WTC11 (cell line): ENCODE data around the gene RNASET2. TPM values are rescaled to one million over a fixed set of nuclear protein-coding genes. Genes with fewer than 3 reads are reported as not detected.
"Not testable (repeated sequence)": the region's sequence is repeated elsewhere in the genome, so short reads cannot be mapped to it uniquely, and the experiment has no call there.

ENCODE experiments used
- ATAC-seq: fragments of 200-7000 bp; cut with Tn5 transposase; 2 replicates; pipeline ENCODE4 v1.10.0; 2021; ENCODE audit warnings: mild to moderate bottlenecking, moderate library complexity
- CTCF ChIA-PET: fragments of 300-600 bp; sonication (Branson Sonifier 250); formaldehyde crosslinking; loops from one replicate; lab custom pipeline; 2021; ENCODE audit warnings: antibody characterized with exemption; lab: Charles Lee
- POLR2A ChIA-PET: fragments of 350-600 bp; sonication (Branson Sonifier 250); formaldehyde crosslinking; loops from one replicate; lab custom pipeline; 2021; ENCODE audit warnings: antibody characterized with exemption; lab: Charles Lee
- DNase-seq: peaks from one replicate; pipeline ENCODE4 v3.0.0; 2021; ENCODE audit warnings: low spot score
- H3K27ac Mint-ChIP-seq: 2 replicates; pipeline ENCODE4 v1.8.0; 2021; ENCODE audit warnings: mixed read lengths
- H3K27me3 Mint-ChIP-seq: 2 replicates; pipeline ENCODE4 v1.8.0; 2021; ENCODE audit warnings: low read depth, mild to moderate bottlenecking, moderate library complexity, mixed read lengths
- H3K36me3 Mint-ChIP-seq: 2 replicates; pipeline ENCODE4 v1.8.0; 2021; ENCODE audit warnings: mixed read lengths
- H3K4me1 Mint-ChIP-seq: 2 replicates; pipeline ENCODE4 v1.8.0; 2022; ENCODE audit warnings: mixed read lengths
- H3K4me3 Mint-ChIP-seq: 2 replicates; pipeline ENCODE4 v1.8.0; 2021; ENCODE audit warnings: mild to moderate bottlenecking, moderate library complexity, mixed read lengths
- H3K9me3 Mint-ChIP-seq: 2 replicates; pipeline ENCODE4 v1.8.0; 2021; ENCODE audit warnings: mixed read lengths
- ATF1 ChIP-seq: sonication (generic); formaldehyde crosslinking; IDR thresholded peaks from 2 replicates; pipeline ENCODE4 v1.8.1; 2023; ENCODE audit warnings: mild to moderate bottlenecking, moderate library complexity, missing genetic modification reagents
- CREB1 ChIP-seq: sonication (generic); formaldehyde crosslinking; IDR thresholded peaks from 2 replicates; pipeline ENCODE4 v1.8.0; 2023; ENCODE audit warnings: mild to moderate bottlenecking, missing genetic modification reagents
- CTCF ChIP-seq: fragments of 200-600 bp; IDR thresholded peaks from 2 replicates; pipeline ENCODE4 v1.8.0; 2022; ENCODE audit warnings: antibody characterized with exemption
- E2F4 ChIP-seq: sonication (generic); formaldehyde crosslinking; IDR thresholded peaks from 2 replicates; pipeline ENCODE4 v1.8.1; 2022; ENCODE audit warnings: low read depth, mild to moderate bottlenecking, moderate library complexity, missing genetic modification reagents, borderline replicate concordance
- E2F5 ChIP-seq: sonication (generic); formaldehyde crosslinking; IDR thresholded peaks from 2 replicates; pipeline ENCODE4 v1.8.1; 2022; ENCODE audit warnings: mild to moderate bottlenecking, moderate library complexity, missing genetic modification reagents
- EMX1 ChIP-seq: fragments of 250-450 bp; sonication (Bioruptor Pico); IDR thresholded peaks from 2 replicates; pipeline ENCODE4 v1.8.0; 2021; ENCODE audit warnings: mild to moderate bottlenecking
- ESRRA ChIP-seq: sonication (generic); formaldehyde crosslinking; IDR thresholded peaks from 2 replicates; pipeline ENCODE4 v1.8.1; 2022; ENCODE audit warnings: mild to moderate bottlenecking, missing genetic modification reagents, borderline replicate concordance
- GTF2I ChIP-seq: fragments of 250-450 bp; sonication (Bioruptor Pico); conservative IDR thresholded peaks from 2 replicates; pipeline ENCODE4 v1.4.0; 2021; ENCODE audit warnings: mild to moderate bottlenecking
- MXD4 ChIP-seq: fragments of 250-450 bp; sonication (Bioruptor Pico); IDR thresholded peaks from 2 replicates; pipeline ENCODE4 v1.8.0; 2021; ENCODE audit warnings: mild to moderate bottlenecking, moderate library complexity, borderline replicate concordance
- MYBL2 ChIP-seq: sonication (generic); formaldehyde crosslinking; IDR thresholded peaks from 2 replicates; pipeline ENCODE4 v1.8.1; 2023; ENCODE audit warnings: mild to moderate bottlenecking, moderate library complexity, missing genetic modification reagents
- NFATC4 ChIP-seq: fragments of 250-450 bp; sonication (Bioruptor Pico); IDR thresholded peaks from 2 replicates; pipeline ENCODE4 v1.9.0; 2021; ENCODE audit warnings: mild to moderate bottlenecking
- NFE2L1 ChIP-seq: sonication (generic); formaldehyde crosslinking; IDR thresholded peaks from 2 replicates; pipeline ENCODE4 v1.8.1; 2023; ENCODE audit warnings: missing genetic modification reagents
- NR2C2 ChIP-seq: sonication (generic); formaldehyde crosslinking; IDR thresholded peaks from 2 replicates; pipeline ENCODE4 v1.8.0; 2022; ENCODE audit warnings: mild to moderate bottlenecking, missing genetic modification reagents
- OVOL2 ChIP-seq: fragments of 250-450 bp; sonication (Bioruptor Pico); IDR thresholded peaks from 2 replicates; pipeline ENCODE4 v1.9.0; 2021; ENCODE audit warnings: mild to moderate bottlenecking, borderline replicate concordance
- RELA ChIP-seq: sonication (generic); formaldehyde crosslinking; IDR thresholded peaks from 2 replicates; pipeline ENCODE4 v1.8.1; 2022; ENCODE audit warnings: missing genetic modification reagents, mild to moderate bottlenecking, borderline replicate concordance
- RORB ChIP-seq: fragments of 250-450 bp; sonication (Bioruptor Pico); IDR thresholded peaks from 2 replicates; pipeline ENCODE4 v1.9.0; 2021; ENCODE audit warnings: mild to moderate bottlenecking
- SMAD3 ChIP-seq: sonication (generic); formaldehyde crosslinking; IDR thresholded peaks from 2 replicates; pipeline ENCODE4 v1.8.0; 2022; ENCODE audit warnings: missing genetic modification reagents, mild to moderate bottlenecking, borderline replicate concordance
- ZNF121 ChIP-seq: sonication (generic); formaldehyde crosslinking; IDR thresholded peaks from 2 replicates; pipeline ENCODE4 v1.8.0; 2023; ENCODE audit warnings: missing genetic modification reagents
- ZNF219 ChIP-seq: sonication (generic); formaldehyde crosslinking; IDR thresholded peaks from 2 replicates; pipeline ENCODE4 v1.8.0; 2023; ENCODE audit warnings: missing genetic modification reagents, mild to moderate bottlenecking, borderline replicate concordance
- ZNF232 ChIP-seq: sonication (generic); formaldehyde crosslinking; IDR thresholded peaks from 2 replicates; pipeline ENCODE4 v1.8.0; 2022; ENCODE audit warnings: mild to moderate bottlenecking, missing genetic modification reagents
- ZNF416 ChIP-seq: fragments of 250-450 bp; sonication (Bioruptor Pico); IDR thresholded peaks from 2 replicates; pipeline ENCODE4 v1.9.0; 2021; ENCODE audit warnings: mild to moderate bottlenecking, inconsistent platforms
- total RNA-seq: library from RNA; stranded (reverse); gene quantifications from 3 replicates; pipeline ENCODE4 v1.2.3, GENCODE V29; 2021
- TF ChIP-seq, protein P1 (sequence below): sonication (generic); formaldehyde crosslinking; IDR thresholded peaks from 2 replicates; pipeline ENCODE4 v1.8.0; 2022; ENCODE audit warnings: mild to moderate bottlenecking, missing genetic modification reagents

RNASET2 gene
- total RNA-seq, 1 experiment from 2014 or later, result 35.6 TPM

DNA sequence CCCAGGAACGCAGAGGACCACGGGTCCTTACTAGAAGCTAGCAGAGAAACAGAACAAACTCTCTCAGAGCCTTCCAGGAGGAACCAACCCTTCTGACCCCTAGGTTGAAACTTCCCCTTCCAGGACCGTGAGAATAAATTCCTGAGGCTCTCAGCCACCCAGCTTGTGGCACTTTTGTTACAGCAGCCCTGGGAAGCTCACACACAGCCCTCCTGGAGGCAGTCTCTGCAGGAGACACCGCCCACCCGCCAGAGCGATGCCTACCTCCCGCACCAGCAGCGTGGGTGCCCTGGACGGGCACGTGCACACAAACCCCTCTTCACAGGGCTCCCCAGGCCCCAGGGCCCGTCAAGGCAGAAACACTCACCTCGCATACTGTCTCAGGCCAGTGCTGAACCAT is 4.2 kb downstream of the RNASET2 start:
- peaks cover 33% of the 10 kb centered on the region for H3K36me3 Mint-ChIP-seq
- H3K9me3 Mint-ChIP-seq, result peaks cover 14% of the 10 kb centered on the region
- ATAC-seq (no peak), DNase-seq (no peak)
- CTCF ChIA-PET, result interaction anchor here (0.6 to 3.1 kb wide), 16 partner anchors 9 to 216 kb away, joined by 3 to 44 read pairs (median 3); no protein-coding TSS in a partner anchor
- TF ChIP-seq RELA (CRISPR knock-in tag) (no peak), E2F5 (CRISPR knock-in tag) (no peak), NFATC4 (CRISPR knock-in tag) (no peak), GTF2I (CRISPR knock-in tag) (no peak), MYBL2 (CRISPR knock-in tag) (no peak), ATF1 (CRISPR knock-in tag) (no peak), ZNF219 (no peak), E2F4 (CRISPR knock-in tag) (no peak), ZNF121 (CRISPR knock-in tag) (no peak), ESRRA (CRISPR knock-in tag) (no peak)
- TF ChIP-seq, protein P1, sequence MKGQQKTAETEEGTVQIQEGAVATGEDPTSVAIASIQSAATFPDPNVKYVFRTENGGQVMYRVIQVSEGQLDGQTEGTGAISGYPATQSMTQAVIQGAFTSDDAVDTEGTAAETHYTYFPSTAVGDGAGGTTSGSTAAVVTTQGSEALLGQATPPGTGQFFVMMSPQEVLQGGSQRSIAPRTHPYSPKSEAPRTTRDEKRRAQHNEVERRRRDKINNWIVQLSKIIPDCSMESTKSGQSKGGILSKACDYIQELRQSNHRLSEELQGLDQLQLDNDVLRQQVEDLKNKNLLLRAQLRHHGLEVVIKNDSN (CRISPR knock-in tag), result no peak
- no peak overlapping the region for H3K27ac Mint-ChIP-seq
- H3K4me3 Mint-ChIP-seq, result no peak overlapping the region
- peaks cover 9% of the 10 kb centered on the region for H3K27me3 Mint-ChIP-seq
- peaks cover 32% of the 10 kb centered on the region for H3K4me1 Mint-ChIP-seq
- POLR2A ChIA-PET, result interaction anchor here (0.6 kb wide), 1 partner anchor 279 kb away, joined by 6 read pairs; no protein-coding TSS in a partner anchor

DNA sequence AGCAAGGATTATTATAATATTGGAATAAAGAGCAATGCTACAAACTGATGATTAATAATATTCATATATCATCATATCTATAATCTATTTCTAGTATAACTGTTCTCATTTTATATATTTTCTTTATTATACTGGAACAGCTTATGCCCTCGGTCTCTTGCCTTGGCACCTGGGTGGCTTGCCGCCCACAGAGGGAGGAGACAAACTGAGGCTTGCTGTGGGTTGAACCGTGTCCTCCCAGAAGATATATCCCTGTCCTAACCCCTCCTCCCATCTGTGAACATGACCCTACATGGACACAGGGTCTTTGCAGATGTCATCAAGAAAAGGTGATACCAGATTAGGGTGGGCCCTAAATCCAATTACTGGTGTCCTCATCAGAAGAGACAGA is 4.7 kb downstream of the RNASET2 start:
- ATAC-seq (no peak), DNase-seq (no peak)
- Mint-ChIP-seq H3K27ac (no peak overlapping the region), H3K9me3 (peaks cover 14% of the 10 kb centered on the region), H3K4me1 (peaks cover 32% of the 10 kb centered on the region), H3K27me3 (peaks cover 9% of the 10 kb centered on the region), H3K36me3 (peaks cover 36% of the 10 kb centered on the region), H3K4me3 (no peak overlapping the region)
- CTCF ChIA-PET, result interaction anchor here (0.6 to 3.1 kb wide), 19 partner anchors 9 to 367 kb away, joined by 3 to 44 read pairs (median 3); no protein-coding TSS in a partner anchor
- no peak for TF ChIP-seq NR2C2 (CRISPR knock-in tag)
- no peak for TF ChIP-seq ZNF232 (CRISPR knock-in tag)
- no peak for TF ChIP-seq NFE2L1 (CRISPR knock-in tag)
- no peak for TF ChIP-seq EMX1 (CRISPR knock-in tag)
- TF ChIP-seq RELA (CRISPR knock-in tag), result no peak
- no peak for TF ChIP-seq MXD4 (CRISPR knock-in tag)
- no peak for TF ChIP-seq RORB (CRISPR knock-in tag)
- TF ChIP-seq SMAD3 (CRISPR knock-in tag), result no peak
- no peak for TF ChIP-seq ZNF416 (CRISPR knock-in tag)
- TF ChIP-seq OVOL2 (CRISPR knock-in tag), result no peak
- TF ChIP-seq CREB1, result no peak
- POLR2A ChIA-PET, result interaction anchor here (0.6 kb wide), 1 partner anchor 279 kb away, joined by 6 read pairs; no protein-coding TSS in a partner anchor

DNA sequence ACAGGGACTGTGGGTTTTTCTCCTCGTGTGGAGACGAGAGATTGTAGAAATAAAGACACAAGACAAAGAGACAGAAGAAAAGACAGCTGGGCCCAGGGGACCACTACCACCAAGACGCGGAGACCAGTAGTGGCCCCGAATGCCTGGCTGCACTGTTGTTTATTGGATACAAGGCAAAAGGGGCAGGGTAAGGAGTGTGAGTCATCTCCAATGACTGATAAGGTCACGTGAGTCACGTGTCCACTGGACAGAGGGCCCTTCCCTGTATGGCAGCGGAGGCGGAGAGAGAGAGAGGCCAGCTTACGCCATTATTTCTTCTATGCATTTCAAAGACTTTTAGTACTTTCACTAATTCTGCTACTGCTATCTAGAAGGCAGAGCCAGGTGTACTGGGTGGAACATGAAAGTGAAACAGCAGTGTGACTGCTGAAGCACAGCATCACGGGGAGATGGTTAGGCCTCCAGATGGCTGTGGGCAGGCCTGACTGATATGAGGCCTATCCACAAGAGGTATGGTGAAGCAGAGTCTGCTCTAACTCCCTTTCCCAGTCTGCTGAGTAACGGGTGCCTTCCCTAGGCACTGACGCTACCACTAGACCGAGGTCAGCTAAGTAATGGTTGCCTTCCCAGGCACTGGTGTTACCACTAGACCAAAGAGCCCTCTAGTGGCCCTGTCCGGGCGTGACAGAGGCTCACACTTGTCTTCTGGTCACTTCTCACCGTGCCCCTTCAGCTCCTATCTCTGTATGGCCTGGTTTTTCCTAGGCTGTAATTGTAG is 5.3 kb downstream of the RNASET2 start:
- POLR2A ChIA-PET, result interaction anchor here (0.6 kb wide), 1 partner anchor 280 kb away, joined by 6 read pairs; no protein-coding TSS in a partner anchor
- not testable (repeated sequence) for H3K27ac Mint-ChIP-seq, H3K4me3 Mint-ChIP-seq, H3K27me3 Mint-ChIP-seq
- CTCF ChIA-PET, result interaction anchor here (0.6 to 3.1 kb wide), 21 partner anchors 10 to 366 kb away, joined by 3 to 44 read pairs (median 3); no protein-coding TSS in a partner anchor
- Mint-ChIP-seq H3K36me3 (peaks cover 42% of the 10 kb centered on the region), H3K9me3 (peaks cover 14% of the 10 kb centered on the region), H3K4me1 (peaks cover 32% of the 10 kb centered on the region)
- ATAC-seq (0 out of 2 replicates have a peak, but pooled peaks have one; percentile 5), DNase-seq (peak; percentile 83)
- TF ChIP-seq CTCF, result peak; percentile 54; the same call in 1 of the 2 replicates
